Mammary microvascular endothelial cell (primary cell): ENCODE measurements around the gene ATP5PD. TPM values are rescaled to one million over a fixed set of nuclear protein-coding genes. Genes with fewer than 3 reads are reported as not detected.

Source experiments
- total RNA-seq: library from RNA; depleted of rRNA; stranded (reverse); fragments of >200 nt; gene quantifications from 2 replicates; pipeline ENCODE4 v1.2.3, GENCODE V29; 2015

ATP5PD gene
- total RNA-seq: 191 and 298 TPM in 2 replicates

DNA sequence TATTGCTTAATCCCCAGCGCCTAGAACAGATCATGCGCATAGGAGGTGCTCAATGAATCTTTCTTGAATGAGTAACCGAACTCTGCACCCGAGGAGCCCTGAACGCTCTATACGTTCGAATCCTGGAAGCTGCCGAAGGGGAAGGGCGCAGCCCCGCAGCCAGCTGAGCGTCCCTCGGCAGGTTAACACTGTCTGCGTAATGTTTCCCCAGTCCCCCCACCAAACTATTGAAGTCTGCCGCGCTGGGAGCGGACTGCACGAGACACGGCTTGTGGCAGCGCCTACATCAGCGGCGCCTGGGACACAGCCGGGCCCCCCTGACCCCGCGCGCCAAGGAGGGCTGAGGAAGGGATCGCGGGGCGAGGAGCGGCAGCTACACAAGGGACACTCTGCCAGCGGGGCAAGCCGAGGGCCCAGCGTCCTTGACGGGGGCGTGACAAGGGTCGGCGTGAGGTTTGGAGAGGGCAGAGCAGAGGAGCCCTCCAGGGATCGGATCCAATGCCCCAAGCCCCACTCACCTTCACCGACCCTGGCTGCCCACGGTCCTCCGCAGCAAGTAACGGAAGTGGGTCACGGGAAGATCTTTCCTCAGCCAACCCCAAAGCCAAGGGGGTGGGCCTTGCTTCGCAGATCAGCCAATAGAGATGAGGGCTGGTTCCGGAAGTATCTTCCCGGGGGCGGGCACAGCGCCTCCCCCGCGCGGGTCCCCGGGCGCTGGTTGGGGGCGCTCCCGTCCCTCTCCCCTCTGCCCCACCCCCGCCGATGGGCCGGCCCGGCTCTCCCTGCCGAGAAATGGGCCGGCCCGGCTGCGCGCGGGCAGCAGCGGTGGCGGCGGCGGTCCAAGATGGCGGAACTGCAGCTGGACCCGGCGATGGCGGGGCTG, at the start of gene ATP5PD, which contains the start of gene KCTD2:
TSS of gene ATP5PD (minus strand) at position 563 of the 883 bp plus-strand sequence. CDS start 4,319 bp downstream, outside the sequence.
TSS of gene KCTD2 (plus strand) at position 819 of the 883 bp plus-strand sequence. CDS start at position 845, 26 bp downstream.

GRCh38 chr17:75087558-75088453, 41.0 kb upstream of the ATP5PD start, which contains the start of gene SLC16A5:
Gene SLC16A5, plus strand, starts transcription at chr17:75087954. Its CDS starts 5,683 bp downstream, at chr17:75093637.

DNA sequence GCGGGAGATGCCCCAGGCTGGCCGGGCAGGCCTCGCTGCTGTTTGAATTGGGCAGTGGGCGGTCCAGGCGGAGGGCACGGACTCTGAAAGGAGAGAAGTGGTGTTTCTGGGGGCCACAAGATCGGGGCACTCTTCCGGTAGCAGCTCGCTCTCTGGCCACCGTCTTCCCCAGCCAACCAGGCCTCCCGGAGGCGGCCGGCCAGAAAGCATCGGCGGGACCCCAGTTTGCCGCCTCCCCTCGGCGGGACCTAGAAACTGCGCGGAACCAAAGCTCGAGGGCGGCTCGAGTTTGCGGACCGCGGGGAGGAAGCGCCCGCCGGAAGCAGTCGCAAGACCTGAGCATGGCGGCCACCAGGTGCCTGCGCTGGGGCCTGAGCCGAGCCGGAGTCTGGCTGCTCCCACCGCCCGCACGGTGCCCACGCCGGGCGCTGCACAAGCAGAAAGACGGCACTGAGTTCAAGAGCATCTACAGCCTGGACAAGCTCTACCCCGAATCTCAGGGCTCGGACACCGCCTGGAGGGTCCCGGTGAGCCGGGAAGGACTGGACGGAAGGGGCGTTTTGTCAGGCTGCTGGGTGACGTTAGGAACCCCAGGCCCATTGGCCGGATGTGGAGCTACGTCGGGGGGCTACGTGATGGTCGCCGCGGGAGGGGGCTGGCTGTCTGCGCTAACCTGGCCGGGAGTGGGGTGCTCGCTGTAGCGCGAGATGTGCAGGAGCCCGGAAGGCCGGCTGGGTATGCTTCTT, 34.2 kb downstream of the ATP5PD start, which contains the start of gene MRPL58:
TSS of gene MRPL58 (plus strand) at position 325 of the 746 bp plus-strand sequence. CDS start at position 342, 17 bp downstream.

Other genes starting within 250 kb of the ATP5PD start
- gene GRIN2C, start 187.1 kb downstream of the ATP5PD start, total RNA-seq: not detected in 2 replicates
- gene FDXR, start 174.0 kb downstream of the ATP5PD start, total RNA-seq: 74.3 and 79.2 TPM in 2 replicates
- not detected in 2 replicates for gene FADS6, start 153.3 kb downstream of the ATP5PD start, total RNA-seq
- gene USH1G, start 123.7 kb downstream of the ATP5PD start, total RNA-seq: not detected in 2 replicates
- gene OTOP2, start 122.7 kb downstream of the ATP5PD start, total RNA-seq: not detected in 2 replicates
- not detected in 2 replicates for gene OTOP3, start 111.1 kb downstream of the ATP5PD start, total RNA-seq
- 14.3 and 15.5 TPM in 2 replicates for gene HID1, start 74.2 kb downstream of the ATP5PD start, total RNA-seq
- 34.8 and 37.3 TPM in 2 replicates for gene CDR2L, start 59.3 kb downstream of the ATP5PD start, total RNA-seq
- 85.4 and 109 TPM in 2 replicates for gene MRPL58, start 34.3 kb downstream of the ATP5PD start, total RNA-seq
- 15.0 and 19.5 TPM in 2 replicates for gene KCTD2, start 256 bp upstream of the ATP5PD start, total RNA-seq
- 4.7 and 6.0 TPM in 2 replicates for gene SLC16A5, start 41.0 kb upstream of the ATP5PD start, total RNA-seq
- gene ARMC7, start 63.0 kb upstream of the ATP5PD start, total RNA-seq: 6.3 and 7.8 TPM in 2 replicates
- gene NT5C, start 84.8 kb upstream of the ATP5PD start, total RNA-seq: 60.8 and 62.7 TPM in 2 replicates
- 273 and 396 TPM in 2 replicates for gene JPT1, start 107.5 kb upstream of the ATP5PD start, total RNA-seq
- gene SUMO2, start 136.0 kb upstream of the ATP5PD start, total RNA-seq: 88.3 and 95.2 TPM in 2 replicates
- gene NUP85, start 158.7 kb upstream of the ATP5PD start, total RNA-seq: 44.2 and 50.5 TPM in 2 replicates
- gene GGA3, start 214.6 kb upstream of the ATP5PD start, total RNA-seq: 22.5 and 25.7 TPM in 2 replicates
- 67.8 and 76.7 TPM in 2 replicates for gene MRPS7, start 214.9 kb upstream of the ATP5PD start, total RNA-seq
- gene MIF4GD, start 224.3 kb upstream of the ATP5PD start, total RNA-seq: 14.1 and 23.5 TPM in 2 replicates
- 16.3 and 19.8 TPM in 2 replicates for gene SLC25A19, start 242.5 kb upstream of the ATP5PD start, total RNA-seq